Subcutaneous adipose tissue (tissue), 4 donors: Measurements from ENCODE around the gene BMF. TPM values are rescaled to one million over a fixed set of nuclear protein-coding genes. Genes with fewer than 3 reads are reported as not detected.

Experiments used
- total RNA-seq, 4 donors: library from RNA; depleted of rRNA; stranded (reverse); fragments of >200 nt; gene quantifications; one replicate each; pipeline ENCODE4 v1.1.0, GENCODE V29; 2016
- TF ChIP-seq, protein P1 (sequence below): fragments of 450-650 bp; IDR thresholded peaks from one replicate; pipeline ENCODE4 v1.5.1; 2016; ENCODE audit warnings: low read depth, mild to moderate bottlenecking, control low read depth, antibody characterized with exemption, moderate library complexity

BMF gene
- total RNA-seq, 4 donors from 2014 or later, result 4.9 to 12.9 (median 6.6) TPM

DNA sequence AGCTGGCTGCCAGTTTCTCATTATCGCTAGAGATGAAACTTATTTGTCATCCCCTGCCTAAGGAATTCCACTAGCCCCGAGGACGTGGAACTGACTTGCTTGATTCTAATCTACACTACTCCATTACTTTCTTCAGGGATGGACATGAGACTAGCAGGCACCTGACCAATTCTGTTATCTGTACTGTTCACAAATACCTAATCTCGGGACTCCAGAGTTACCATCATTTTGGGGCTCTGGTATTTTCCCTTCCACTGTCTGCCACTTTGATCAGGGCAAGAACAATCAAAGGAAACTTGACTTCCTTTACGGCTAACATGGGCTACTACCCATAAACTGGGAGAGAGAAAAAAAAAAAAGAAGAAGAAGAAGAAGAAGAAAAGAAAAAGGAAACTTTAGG is 27.8 kb downstream of the BMF start:
- TF ChIP-seq, protein P1, sequence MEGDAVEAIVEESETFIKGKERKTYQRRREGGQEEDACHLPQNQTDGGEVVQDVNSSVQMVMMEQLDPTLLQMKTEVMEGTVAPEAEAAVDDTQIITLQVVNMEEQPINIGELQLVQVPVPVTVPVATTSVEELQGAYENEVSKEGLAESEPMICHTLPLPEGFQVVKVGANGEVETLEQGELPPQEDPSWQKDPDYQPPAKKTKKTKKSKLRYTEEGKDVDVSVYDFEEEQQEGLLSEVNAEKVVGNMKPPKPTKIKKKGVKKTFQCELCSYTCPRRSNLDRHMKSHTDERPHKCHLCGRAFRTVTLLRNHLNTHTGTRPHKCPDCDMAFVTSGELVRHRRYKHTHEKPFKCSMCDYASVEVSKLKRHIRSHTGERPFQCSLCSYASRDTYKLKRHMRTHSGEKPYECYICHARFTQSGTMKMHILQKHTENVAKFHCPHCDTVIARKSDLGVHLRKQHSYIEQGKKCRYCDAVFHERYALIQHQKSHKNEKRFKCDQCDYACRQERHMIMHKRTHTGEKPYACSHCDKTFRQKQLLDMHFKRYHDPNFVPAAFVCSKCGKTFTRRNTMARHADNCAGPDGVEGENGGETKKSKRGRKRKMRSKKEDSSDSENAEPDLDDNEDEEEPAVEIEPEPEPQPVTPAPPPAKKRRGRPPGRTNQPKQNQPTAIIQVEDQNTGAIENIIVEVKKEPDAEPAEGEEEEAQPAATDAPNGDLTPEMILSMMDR, result no peak

DNA sequence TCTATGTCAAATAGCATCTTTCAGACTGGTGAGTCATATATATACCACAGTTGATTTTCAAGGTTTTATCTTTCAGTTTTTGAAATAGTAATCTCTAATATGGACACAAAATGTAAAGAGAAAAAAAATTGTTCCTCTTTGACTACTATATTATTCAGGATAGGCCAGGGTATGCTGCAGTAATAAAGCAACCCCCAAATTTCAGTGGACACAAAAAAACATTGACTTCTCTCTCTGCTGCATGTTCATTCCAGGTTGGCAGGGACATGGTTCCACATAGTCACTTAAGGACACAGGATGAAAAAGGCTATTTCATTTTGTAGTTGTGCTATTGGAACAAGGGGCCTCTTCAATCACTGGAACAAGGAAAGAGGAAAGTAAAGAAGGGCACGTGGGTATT is 28.6 kb downstream of the BMF start:
- TF ChIP-seq, protein P1, result no peak

DNA sequence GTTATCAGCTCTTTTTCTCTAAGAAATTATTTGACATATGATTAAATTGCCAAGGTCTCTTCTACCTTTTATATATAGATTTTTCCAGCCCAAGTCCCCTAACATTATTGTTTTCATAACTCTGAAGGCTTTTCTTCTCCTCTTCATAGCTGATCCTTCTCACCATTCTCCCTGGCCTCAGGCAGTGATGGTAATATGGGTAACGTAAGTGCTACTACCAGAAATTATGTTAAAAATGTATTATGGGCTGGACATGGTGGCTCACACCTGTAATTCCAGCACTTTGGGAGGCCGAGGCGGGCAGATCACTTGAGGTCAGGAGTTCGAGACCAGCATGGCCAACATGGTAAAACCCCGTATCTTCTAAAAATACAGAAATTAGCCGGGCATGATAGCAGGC is 29.2 kb downstream of the BMF start:
- TF ChIP-seq, protein P1, result no peak

DNA sequence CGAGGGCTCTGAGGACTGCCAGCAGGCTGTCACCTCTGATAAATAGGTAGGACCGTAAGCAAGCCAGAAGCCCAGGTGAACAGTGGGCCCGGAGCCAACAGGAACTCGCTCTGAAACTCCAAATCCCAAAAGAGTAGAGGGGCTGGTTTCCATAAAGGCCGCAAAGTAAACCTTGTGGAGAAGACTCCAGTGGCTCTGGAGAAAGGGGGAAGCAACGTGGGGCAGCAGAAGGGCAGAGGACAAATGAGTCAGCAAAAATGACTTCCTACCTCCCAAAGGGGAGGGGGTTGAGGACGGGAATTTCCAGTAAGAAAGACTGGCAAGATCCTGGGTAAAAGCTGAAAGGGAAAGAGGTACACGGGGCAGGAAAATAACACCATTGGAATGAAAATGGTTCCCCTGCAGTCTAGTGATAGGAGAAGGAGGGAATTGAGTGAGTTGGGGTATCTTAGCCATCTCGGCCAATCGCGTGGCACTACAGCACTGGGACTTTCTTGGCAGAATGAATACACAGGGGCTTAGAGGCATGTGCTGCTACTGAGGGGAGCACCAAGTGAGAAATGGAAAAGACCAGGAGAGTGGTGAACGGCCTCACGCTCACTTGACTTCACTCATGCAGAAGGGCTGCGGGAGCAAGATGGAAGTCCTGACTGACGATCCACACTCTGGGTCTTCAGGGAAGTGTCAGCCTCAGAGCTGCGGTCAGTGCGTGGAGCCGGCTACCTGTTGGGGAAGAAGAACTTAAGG is 33.2 kb downstream of the BMF start:
- TF ChIP-seq, protein P1, result no peak

DNA sequence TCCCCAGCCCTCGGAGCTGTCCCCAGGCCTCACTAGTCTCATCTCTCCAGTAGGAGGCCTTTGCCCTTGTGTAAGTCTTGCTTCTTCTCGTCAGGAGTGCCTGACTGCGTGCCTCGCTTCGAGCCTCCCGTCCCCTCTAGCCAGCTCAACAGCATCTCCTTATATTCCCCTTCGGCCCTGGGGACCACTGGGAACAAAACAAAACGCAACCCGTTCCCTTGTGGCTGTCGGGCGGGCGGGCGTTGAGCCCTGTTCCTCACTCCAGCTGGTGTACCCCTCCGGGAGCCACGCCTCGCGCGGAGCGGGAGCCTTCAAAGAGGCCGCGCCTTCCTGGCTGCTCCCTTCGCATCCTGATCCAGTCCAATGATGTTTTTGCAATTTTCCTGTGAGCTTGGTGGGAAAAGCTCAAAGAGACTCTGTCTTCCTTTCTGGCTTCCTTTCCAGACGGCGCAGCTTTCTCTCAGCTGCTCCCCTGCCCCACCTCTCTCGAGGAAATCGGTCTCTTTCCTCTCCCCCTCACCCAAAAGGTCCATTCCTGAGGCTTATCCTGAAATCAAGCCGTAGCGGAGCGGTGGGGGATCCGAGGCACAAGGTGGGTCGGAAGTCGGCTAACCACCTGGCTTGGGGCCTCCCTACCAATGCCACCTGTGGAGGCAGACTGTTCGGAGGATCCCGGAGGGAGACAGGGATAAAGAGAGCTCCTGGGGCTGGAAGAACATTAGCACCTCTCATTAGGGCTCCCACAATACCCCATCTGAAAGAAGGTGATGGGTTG is 36.3 kb downstream of the BMF start:
- TF ChIP-seq, protein P1, result no peak

DNA sequence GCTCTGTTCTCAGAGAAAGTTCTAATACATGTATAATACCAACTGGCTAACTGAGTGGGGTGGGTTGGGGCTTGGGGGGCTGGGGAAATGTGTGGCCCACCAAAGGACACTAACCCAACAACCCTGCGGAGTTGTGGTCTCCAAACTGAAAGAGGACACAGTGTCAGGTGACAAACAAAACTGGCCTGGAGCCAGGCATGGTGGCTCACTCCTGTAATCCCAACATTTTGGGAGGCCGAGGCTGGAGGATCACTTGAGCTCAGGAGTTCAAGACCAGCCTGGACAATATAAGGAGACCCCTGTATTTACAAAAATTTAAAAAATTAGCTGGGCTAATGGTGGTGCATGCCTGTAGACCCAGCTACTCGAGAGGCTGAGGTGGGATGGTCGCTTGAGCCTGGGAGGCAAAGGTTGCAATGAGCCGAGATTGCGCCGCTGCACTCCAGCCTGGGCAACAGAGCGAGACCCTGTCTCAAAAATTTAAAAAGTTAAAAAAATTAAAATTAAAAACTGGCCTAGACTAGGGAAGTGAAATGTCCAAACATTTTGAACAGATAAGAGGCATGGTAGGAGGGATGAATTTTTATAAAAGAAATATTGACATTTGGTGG is 38.0 kb downstream of the BMF start:
- TF ChIP-seq, protein P1, result no peak

DNA sequence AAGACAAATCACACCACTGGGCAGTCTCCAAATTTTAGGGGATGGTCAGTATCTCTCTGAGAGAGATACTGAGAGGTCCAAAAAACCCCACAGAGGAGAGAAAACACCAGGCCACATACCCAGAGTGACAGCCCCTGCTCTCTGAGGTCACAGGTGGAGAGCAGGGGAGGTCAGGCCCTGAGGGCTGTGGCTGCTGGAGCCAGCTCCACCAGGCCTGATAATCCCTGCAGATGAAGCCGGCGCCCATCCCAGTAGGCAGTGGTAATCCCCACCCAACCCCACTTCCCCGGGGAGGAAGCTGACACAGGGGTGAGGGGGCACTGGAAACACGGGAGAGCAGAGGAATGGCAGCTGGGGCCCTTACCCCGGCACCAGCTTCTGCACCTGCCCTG is 38.5 kb downstream of the BMF start:
- TF ChIP-seq, protein P1, result no peak
